Measurements from ENCODE around the gene SMIM35. TPM values are rescaled to one million over a fixed set of nuclear protein-coding genes. Genes with fewer than 3 reads are reported as not detected.
"Not testable (repeated sequence)": the region's sequence is repeated elsewhere in the genome, so short reads cannot be mapped to it uniquely, and the experiment has no call there.

SMIM35 gene
- total RNA-seq, 1 experiment from 2014 or later: not detected

- Histone ChIP-seq H3K4me3 (ENCODE audit: insufficient read depth, low read depth, low read length) (no peak overlapping the region), H3K36me3 (replicated peaks; ENCODE audit: control insufficient read depth, insufficient read depth, low read length) (no peaks in the 10 kb centered on the region), H3K27me3 (ENCODE audit: control insufficient read depth, insufficient read depth, low read length) (no peaks in the 10 kb centered on the region)
- DNase-seq: peak; percentile 42
Observed at GRCh38 chr11:117978991-117979390, 107.8 kb downstream of the SMIM35 start.

DNA sequence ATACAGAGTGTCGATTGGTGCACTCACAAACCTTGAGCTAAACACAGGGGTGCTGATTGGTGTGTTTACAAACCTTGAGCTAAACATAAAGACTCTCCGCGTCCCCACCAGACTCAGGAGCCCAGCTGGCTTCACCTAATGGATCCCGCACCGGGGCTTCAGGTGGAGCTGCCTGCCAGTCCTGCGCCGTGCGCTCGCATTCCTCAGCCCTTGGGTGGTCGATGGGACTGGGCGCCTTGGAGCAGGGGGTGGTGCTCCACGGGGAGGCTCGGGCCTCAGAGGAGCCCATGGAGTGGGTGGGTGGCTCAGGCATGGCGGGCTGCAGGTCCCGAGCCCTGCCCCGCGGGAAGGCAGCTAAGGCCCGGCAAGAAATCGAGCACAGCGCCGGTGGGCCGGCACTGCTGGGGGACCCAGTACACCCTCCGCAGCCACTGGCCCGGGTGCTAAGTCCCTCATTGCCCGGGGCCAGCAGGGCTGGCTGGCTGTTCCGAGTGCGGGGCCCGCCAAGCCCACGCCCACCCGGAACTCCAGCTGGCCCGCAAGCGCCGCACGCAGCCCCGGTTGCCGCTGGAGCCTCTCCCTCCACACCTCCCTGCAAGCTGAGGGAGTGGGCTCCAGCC lies 108.4 kb downstream of the SMIM35 start:
- DNase-seq; H3K36me3 ChIP-seq (replicated peaks; ENCODE audit: control insufficient read depth, insufficient read depth, low read length); H3K27me3 ChIP-seq (ENCODE audit: control insufficient read depth, insufficient read depth, low read length); H3K4me3 ChIP-seq (ENCODE audit: insufficient read depth, low read depth, low read length): not testable (repeated sequence)

DNA sequence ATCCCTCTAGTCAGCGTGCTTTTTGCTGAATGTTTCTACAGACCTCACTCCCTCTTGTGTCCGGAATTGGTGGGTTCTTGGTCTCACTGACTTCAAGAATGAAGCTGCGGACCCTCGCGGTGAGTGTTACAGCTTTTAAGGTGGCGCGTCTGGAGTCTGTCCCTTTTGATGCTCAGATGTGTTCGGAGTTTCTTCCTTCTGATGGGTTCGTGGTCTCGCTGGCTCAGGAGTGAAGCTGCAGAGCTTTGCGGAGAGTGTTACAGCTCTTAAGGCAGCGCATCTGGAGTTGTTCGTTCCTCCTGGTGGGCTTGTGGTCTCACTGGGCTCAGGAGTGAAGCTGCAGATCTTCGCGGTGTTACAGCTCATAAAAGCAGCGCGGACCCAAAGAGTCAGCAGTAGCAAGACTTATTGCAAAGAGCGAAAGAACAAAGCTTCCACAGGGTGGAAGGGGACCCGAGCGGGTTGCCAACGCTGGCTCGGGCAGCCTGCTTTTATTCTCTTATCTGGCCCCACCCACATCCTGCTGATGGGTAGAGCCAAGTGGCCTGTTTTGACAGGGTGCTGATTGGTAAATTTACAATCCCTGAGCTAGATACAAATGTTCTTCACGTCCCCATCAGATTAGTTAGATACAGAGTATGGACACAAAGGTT lies 109.0 kb downstream of the SMIM35 start:
- not testable (repeated sequence) for H3K27me3 ChIP-seq (ENCODE audit: control insufficient read depth, insufficient read depth, low read length); H3K36me3 ChIP-seq (replicated peaks; ENCODE audit: control insufficient read depth, insufficient read depth, low read length); DNase-seq; H3K4me3 ChIP-seq (ENCODE audit: insufficient read depth, low read depth, low read length)

DNA sequence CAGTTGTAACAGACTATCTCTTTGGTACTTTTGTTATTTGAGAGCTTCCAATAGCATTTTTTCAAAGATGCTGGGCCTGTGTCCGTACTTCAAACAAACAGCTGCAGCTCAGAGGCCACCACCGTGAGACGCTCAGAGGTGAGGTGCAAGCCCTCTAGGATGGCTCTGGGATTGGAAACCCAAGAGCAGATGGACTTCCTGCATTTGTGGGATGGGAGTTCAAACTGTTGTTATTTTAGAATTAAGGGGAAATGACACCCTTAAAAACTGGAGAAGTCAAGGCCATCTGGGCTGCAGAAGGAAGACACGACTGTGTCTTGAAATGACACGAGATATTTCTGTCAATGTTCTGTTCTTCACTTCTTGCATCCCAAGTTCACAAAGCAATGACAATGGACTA lies 109.7 kb downstream of the SMIM35 start:
- H3K36me3 ChIP-seq (replicated peaks; ENCODE audit: control insufficient read depth, insufficient read depth, low read length): no peaks in the 10 kb centered on the region

DNA sequence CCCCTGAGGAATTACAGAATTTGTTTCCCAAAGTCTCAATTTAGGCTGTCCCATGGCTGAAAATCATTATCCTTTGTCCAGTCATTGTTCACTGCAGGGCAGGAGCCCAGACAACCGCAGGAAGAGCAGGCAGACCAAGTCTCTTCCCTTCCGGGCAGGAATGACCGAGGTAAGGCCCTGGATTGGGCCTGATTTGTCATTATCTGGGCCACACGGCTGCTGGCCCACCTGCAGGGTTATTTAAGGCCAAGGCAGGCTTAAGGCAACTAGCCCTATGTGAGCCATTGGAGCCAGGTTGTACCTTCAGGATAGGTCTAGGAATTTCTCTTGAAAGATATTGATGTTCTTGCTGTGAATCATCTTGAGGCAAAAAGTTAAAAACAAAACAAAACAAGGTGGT lies 110.3 kb downstream of the SMIM35 start:
- no peaks in the 10 kb centered on the region for H3K36me3 ChIP-seq (replicated peaks; ENCODE audit: control insufficient read depth, insufficient read depth, low read length)
- peak; percentile 28 for DNase-seq
- H3K4me3 ChIP-seq (ENCODE audit: insufficient read depth, low read depth, low read length): no peak overlapping the region
- H3K27me3 ChIP-seq (ENCODE audit: control insufficient read depth, insufficient read depth, low read length): no peaks in the 10 kb centered on the region

More for the DNA sequence above, 109.7 kb downstream of the SMIM35 start:
- peak; percentile 5 for DNase-seq
- Histone ChIP-seq H3K27me3 (ENCODE audit: control insufficient read depth, insufficient read depth, low read length) (no peaks in the 10 kb centered on the region), H3K4me3 (ENCODE audit: insufficient read depth, low read depth, low read length) (no peak overlapping the region)

GRCh38 chr11:117973503-117973860 lies 113.3 kb downstream of the SMIM35 start:
- Histone ChIP-seq H3K4me3 (ENCODE audit: insufficient read depth, low read depth, low read length) (no peak overlapping the region), H3K36me3 (replicated peaks; ENCODE audit: control insufficient read depth, insufficient read depth, low read length) (no peaks in the 10 kb centered on the region), H3K27me3 (ENCODE audit: control insufficient read depth, insufficient read depth, low read length) (no peaks in the 10 kb centered on the region)
- DNase-seq: peak; percentile 10

- Histone ChIP-seq H3K36me3 (replicated peaks; ENCODE audit: control insufficient read depth, insufficient read depth, low read length) (no peaks in the 10 kb centered on the region), H3K27me3 (ENCODE audit: control insufficient read depth, insufficient read depth, low read length) (no peaks in the 10 kb centered on the region), H3K4me3 (ENCODE audit: insufficient read depth, low read depth, low read length) (no peak overlapping the region)
- DNase-seq: no peak
Observed at GRCh38 chr11:117972629-117973502, 113.9 kb downstream of the SMIM35 start.

DNA sequence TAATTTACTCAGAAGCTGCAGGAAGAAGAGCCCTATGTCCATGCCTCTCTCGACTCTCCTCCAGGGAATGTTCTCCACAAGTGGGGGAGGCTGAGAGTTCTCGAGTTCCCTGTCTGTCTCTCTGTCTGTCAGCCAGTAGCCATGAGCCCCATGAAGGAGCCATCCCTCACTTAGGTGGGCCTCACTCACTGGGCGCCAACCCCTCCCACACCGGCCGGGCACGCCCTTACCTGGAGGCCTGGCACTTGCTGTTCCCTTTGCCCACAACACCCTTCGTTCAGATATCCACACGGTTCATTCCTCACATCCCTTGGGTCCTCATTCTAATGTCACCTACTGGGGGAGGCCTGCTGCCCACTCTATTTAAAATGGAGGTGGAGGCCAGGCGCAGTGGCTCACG lies 114.7 kb downstream of the SMIM35 start:
- Histone ChIP-seq H3K27me3 (ENCODE audit: control insufficient read depth, insufficient read depth, low read length) (no peaks in the 10 kb centered on the region), H3K36me3 (replicated peaks; ENCODE audit: control insufficient read depth, insufficient read depth, low read length) (no peaks in the 10 kb centered on the region), H3K4me3 (ENCODE audit: insufficient read depth, low read depth, low read length) (no peak overlapping the region)
- no peak for DNase-seq

- H3K27me3 ChIP-seq (ENCODE audit: control insufficient read depth, insufficient read depth, low read length): no peaks in the 10 kb centered on the region
- no peak overlapping the region for H3K4me3 ChIP-seq (ENCODE audit: insufficient read depth, low read depth, low read length)
- H3K36me3 ChIP-seq (replicated peaks; ENCODE audit: control insufficient read depth, insufficient read depth, low read length): no peaks in the 10 kb centered on the region
- no peak for DNase-seq
Observed at GRCh38 chr11:117970400-117971024, 116.3 kb downstream of the SMIM35 start.

- H3K4me3 ChIP-seq (ENCODE audit: insufficient read depth, low read depth, low read length): no peak overlapping the region
- no peaks in the 10 kb centered on the region for H3K27me3 ChIP-seq (ENCODE audit: control insufficient read depth, insufficient read depth, low read length)
- DNase-seq: no peak
- no peaks in the 10 kb centered on the region for H3K36me3 ChIP-seq (replicated peaks; ENCODE audit: control insufficient read depth, insufficient read depth, low read length)
Observed at GRCh38 chr11:117969160-117969991, 117.4 kb downstream of the SMIM35 start.

GRCh38 chr11:117966908-117967307 lies 119.9 kb downstream of the SMIM35 start:
- Histone ChIP-seq H3K27me3 (ENCODE audit: control insufficient read depth, insufficient read depth, low read length) (no peaks in the 10 kb centered on the region), H3K36me3 (replicated peaks; ENCODE audit: control insufficient read depth, insufficient read depth, low read length) (no peaks in the 10 kb centered on the region), H3K4me3 (ENCODE audit: insufficient read depth, low read depth, low read length) (no peak overlapping the region)
- no peak for DNase-seq

GRCh38 chr11:117962826-117963225 lies 123.9 kb downstream of the SMIM35 start:
- Histone ChIP-seq H3K4me3 (ENCODE audit: insufficient read depth, low read depth, low read length) (no peak overlapping the region), H3K27me3 (ENCODE audit: control insufficient read depth, insufficient read depth, low read length) (no peaks in the 10 kb centered on the region), H3K36me3 (replicated peaks; ENCODE audit: control insufficient read depth, insufficient read depth, low read length) (no peaks in the 10 kb centered on the region)
- no peak for DNase-seq

- no peak for DNase-seq
- no peaks in the 10 kb centered on the region for H3K36me3 ChIP-seq (replicated peaks; ENCODE audit: control insufficient read depth, insufficient read depth, low read length)
Observed at GRCh38 chr11:117961896-117962295, 124.9 kb downstream of the SMIM35 start.

GRCh38 chr11:117960406-117960805 lies 126.4 kb downstream of the SMIM35 start:
- DNase-seq: no peak
- H3K36me3 ChIP-seq (replicated peaks; ENCODE audit: control insufficient read depth, insufficient read depth, low read length): no peaks in the 10 kb centered on the region
- H3K27me3 ChIP-seq (ENCODE audit: control insufficient read depth, insufficient read depth, low read length): no peaks in the 10 kb centered on the region
- H3K4me3 ChIP-seq (ENCODE audit: insufficient read depth, low read depth, low read length): no peak overlapping the region

More at GRCh38 chr11:117961896-117962295, 124.9 kb downstream of the SMIM35 start:
- Histone ChIP-seq H3K27me3 (ENCODE audit: control insufficient read depth, insufficient read depth, low read length) (no peaks in the 10 kb centered on the region), H3K4me3 (ENCODE audit: insufficient read depth, low read depth, low read length) (no peak overlapping the region)

All from H7 (cell line).